Superior temporal gyrus (tissue), 1 donor: ENCODE measurements around the gene HSPA1L.
"Not testable (repeated sequence)": the region's sequence is repeated elsewhere in the genome, so short reads cannot be mapped to it uniquely, and the experiment has no call there.

Experiments used
- DNase-seq: peaks from one replicate; pipeline ENCODE4 v3.0.0-alpha.2; 2016; ENCODE audit errors: extremely low spot score

Gene HSPA1L

DNA sequence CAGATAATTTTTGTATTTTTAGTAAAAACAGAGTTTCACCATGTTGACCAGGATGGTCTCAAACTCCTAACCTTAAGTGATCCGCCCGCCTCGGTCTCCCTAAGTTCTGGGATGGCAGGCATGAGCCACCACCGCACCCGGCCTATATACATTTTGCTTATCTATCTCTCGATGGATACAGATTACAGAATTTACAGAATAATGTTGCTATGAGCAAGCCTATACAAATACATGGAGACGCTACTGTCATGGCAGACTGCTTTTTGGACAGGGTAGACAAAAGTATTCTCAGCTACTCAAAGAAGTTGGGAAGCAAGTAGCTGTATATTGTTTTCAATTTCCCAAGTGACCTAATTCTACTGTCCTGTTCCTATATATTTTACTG lies 1.6 kb downstream of the HSPA1L start:
- DNase-seq = no peak

DNA sequence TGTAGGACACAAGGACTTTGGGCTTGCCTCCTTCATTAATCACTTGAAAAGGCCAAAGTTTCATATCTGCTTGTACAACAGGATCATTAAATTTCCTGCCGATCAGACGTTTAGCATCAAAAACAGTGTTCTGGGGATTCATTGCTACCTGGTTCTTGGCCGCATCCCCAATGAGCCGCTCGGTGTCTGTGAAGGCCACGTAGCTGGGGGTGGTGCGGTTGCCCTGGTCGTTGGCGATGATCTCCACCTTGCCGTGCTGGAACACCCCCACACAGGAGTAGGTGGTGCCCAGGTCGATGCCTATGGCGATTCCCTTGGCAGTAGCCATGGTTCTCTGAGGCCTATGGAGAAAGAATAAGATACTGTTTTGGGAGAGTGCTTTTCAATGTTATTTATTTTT lies 3.4 kb downstream of the HSPA1L start:
- no peak for DNase-seq

DNA sequence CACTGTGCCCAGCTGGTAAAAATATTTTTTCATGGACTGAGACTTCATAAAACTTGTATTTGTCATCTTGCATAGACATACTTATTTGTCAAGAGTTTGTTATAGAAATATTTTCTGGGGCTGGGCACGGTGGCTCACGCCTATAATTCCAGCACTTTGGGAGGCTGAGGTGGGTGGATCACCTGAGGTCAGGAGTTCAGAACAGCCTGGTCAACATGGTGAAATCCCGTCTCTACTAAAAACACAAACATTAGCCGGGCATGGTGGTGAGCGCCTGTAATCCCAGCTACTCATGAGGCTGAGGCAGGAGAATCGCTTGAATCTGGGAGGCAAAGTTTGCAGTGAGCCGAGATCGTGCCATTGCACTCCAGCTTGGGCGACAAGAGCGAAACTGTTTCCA lies 6.5 kb downstream of the HSPA1L start:
- not testable (repeated sequence) for DNase-seq

DNA sequence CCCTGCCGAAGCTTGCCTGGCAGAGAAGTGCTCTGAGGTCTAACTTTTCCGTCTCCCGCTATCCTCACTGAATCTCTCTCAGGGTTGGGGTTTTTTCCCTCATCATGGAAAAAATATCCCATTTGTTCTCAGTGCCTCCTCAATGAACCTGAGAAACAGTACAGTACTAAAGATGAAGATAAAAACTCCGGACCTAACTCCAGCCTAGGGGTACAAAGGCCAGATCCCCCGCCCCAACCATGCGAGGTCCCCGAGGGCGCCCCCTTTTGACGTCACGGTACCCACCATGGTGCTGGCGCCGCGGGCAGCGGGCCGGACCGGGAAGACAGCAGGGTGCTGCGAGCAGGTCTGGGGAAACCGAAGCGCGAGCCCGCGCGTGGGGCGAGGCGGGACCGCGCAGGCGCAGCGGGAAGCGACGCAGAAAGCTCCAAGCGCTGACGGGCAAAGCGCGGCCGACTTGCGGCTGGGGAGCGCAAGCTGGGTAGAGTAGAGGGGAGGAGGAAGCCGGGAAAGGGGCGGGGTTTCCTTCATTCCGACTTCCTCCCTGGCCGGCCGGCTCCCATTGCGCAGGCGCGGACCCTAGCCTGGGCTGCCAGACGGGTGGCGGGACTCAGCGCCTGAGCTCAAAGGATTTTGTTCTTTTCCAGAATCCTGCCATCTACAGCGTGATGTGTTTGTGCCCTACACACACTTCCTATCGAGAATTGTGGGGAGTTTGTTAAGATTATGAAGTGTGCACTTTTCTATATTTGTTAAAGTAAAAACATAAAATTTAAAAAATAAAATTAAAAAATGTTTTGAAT lies 8.4 kb downstream of the HSPA1L start, which contains the start of gene LSM2:
Gene LSM2, minus strand, starts transcription at position 497 of the 803 bp plus-strand sequence. Its CDS starts 209 bp downstream, at position 288.
- peak; percentile 98 for DNase-seq

DNA sequence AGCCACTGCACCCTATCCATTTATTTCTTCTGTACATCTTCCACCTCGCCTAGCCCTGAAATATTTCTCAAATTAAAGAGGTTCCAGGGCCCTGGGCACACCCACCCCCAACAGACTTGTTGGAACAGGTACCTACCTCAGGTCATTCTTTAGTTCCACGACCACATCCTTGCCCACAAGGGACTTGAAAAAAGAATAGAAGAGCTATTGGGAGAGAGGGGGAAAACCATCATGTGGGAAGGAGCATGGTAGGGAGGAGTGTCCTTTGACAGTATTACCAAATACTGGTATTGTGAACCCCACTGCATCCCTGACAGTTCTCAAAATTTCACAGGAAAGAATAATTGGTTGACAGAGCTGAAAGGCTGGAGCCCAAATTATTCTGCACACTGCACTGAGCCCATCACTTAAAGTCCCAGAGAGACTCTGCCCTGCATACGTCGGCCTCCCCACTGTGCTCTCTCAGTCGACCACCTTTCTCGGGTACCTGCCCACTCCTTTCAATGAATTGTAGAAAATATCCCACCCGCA lies 9.1 kb downstream of the HSPA1L start:
- no peak for DNase-seq

DNA sequence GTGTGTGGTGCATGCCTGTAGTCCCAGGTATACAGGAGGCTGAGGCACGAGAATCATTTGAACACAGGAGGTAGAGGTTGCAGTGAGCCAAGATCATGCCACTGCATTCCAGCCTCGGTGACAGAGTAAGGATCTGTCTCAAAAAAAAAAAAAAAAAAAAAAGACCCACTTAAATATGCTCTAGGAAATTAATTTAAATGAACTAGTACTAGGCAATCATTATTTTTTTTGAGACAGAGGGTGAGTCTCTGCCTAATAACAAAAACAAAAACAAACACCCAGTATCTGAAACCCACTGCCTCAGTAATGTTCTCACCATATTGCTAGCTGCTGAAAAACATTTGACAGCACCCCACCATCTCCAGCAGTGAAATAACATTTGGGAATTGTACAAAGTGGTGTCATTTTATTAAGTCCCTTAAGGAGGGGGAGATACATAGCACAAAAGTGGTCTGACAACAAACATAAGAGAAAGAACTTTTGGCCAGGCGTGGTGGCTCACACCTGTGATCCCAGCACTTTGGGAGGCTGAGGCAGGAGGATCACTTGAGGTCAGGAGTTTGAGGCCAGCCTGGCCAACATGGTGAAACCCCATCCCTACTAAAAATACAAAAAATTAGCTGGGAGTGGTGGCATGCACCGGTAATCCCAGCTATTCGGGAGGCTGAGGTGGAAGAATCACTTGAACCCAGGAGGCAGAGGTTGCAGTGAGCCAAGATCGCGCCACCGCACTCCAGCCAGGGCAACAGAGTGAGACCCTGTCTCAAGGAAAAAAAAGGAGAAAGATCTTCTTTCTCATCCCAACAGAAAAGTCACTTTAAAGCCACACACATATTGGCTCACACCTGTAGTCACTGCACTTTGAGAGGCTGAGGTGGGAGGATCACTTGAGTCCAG lies 13.8 kb downstream of the HSPA1L start:
- DNase-seq = not testable (repeated sequence)

DNA sequence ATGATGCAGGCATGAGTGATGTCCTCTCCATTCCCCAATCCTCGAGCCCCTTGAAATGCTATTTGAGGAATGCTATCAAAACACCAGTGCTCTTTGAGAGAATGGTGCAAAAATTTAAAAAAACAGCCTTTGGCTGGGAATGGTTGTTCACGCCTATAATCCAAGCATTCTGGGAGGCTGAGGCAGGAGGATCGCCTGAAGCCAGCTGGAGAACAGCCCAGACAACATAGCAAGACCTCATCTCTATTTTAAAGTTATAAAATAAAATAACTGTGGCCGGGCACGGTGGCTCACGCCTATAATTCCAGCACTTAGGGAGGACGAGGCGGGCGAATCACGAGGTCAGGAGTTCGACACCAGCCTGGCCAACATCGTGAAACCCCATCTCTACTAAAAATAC lies 15.3 kb downstream of the HSPA1L start:
- no peak for DNase-seq

DNA sequence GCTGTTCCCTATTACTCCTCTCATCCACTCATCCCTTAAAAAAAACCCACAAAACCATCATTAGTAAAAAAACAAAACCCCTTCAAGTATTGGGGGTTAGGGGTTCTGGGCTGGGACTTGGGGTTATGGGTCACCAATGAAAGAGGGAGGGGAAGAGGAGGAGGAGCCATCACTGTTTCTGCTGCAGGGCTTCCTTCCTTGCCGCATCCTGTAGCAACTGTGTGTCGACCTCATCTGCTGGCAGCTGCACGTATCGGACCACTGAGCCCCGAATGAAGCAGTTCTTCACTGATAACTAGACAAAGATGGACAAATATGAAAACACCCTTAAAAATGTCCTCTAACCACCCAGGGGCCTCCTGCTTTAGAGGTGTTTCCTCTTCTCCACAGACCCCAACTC lies 17.5 kb downstream of the HSPA1L start:
- DNase-seq = no peak

DNA sequence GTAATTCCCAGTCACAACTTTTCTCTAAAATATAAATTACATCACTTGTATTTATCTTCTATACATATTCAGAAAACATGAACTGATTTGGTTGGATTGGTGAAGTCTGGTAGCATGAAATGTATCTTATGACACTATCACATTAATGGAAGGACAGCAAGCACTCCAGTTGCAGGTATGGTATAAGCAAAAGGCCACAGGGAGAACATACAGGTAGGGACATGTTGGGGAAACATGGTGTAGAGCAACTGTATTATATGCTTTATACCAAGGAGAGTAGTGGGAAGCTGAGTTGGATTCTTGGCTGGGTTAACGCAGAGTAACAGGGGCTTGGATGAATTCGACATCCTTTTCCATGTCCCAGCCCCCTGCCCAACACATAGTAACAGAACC lies 18.1 kb downstream of the HSPA1L start:
- no peak for DNase-seq

DNA sequence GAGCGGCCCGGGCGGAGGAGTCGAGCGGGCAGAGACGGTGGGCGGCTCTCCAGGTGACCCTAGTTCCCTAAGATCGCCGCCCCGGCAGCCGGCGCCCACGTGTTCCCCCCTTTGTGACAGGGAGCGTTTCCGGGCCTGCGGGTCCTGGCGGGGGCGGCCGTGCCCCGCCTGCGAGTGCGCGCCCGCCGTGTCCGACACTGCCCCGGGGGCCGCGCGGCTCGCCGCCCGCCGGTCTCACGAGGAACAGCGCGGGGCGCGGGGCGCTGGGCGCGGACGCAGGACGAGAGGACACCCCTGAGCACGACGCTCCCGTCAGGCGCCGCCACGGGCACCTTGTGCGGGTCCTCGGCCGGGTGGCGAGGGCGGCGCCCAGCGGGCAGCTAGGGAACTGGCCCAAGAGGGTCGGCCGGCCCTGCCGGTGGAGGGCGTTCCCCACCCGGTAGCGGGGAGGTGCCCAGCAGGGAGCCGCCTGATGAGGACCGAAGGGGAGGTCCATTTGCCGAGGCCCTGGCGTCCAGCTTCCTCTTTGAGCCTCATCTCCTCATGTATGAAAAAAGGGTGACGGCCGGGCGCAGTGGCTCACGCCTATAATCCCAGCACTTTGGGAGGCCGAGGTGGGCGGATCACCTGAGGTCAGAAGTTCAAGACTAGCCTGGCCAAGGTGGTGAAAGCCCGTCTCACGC lies 19.3 kb downstream of the HSPA1L start, which contains the start of gene VARS1:
Gene VARS1, minus strand, starts transcription at position 137 of the 683 bp plus-strand sequence. CDS start 535 bp downstream, outside the sequence.
- DNase-seq = peak; percentile 83

DNA sequence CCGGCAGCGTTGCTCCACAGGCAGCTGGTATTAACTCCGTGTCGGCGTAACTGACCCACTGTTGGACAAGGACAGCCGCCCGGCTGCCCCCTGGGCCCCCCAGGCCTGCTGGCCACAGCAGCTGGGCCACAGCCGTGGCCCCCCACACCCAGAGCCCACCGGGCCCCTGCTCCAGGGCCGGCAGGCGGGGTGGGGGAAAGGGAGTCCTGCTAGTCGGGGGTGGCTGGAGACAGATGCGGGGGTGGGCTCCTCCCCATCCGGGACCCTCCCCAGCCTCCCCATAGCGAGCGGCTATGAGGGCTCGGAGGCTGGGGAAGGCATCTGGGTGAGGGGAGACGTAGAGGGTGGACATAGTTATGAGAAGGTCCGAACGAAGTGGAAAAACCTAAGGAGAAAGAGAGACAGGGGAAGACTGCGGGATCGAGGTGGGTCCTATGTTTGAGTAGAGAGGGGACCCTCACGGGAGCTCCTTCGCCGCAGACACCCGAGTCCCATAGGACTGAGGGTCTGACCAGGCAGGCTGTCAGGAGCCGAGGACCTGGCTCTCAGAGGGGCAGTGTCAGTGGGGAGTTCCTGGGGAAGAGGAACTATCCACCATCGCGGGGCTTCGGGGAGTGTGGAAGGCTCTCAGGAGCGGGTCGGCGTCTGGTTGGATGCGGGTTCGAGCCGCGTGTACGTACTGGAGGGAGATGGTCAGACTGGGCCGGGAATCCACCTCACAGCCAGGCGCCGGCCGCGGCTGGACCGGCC lies 20.0 kb downstream of the HSPA1L start:
- peak; percentile 37 for DNase-seq

DNA sequence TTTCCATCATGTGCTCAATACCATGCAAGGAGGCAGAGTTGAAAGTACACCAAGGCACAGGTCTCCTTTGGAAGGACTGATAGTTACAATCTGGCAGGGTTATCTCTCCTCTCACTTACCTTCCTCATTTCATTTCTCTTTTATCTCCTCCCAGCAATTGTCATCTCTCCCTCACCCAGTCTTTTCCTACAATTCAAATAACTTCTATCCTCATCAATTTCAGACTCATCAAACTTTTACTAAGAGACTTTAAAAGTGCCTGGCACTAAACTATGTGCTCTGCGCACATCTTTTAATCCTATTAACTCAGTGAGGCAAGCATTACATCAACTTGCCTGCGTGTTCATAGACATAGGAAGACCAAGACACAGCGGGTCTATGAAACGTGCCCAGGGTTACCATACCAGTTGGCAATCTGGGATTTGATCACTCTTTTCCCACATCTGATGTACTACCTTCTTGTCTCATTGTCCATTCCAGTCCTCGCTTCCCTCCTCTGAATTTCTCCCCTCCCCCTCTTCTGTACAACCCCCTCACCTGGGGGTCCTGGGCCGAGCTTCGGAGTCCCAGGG lies 20.7 kb downstream of the HSPA1L start:
- peak; percentile 47 for DNase-seq

DNA sequence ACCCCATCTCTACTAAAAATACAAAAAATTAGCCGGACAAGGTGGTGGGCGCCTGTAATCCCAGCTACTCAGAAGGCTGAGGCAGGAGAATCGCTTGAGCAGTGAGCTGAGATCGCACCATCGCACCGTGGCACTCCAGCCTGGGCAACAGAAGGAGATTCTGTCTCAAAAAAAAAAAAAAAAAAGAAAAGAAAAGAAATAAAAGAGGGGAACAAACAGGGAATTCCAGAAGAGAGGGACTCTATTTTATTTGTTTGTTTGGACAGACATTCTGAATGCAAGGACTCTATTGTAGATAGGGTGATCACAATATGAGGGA lies 21.2 kb downstream of the HSPA1L start:
- DNase-seq = peak; percentile 23

DNA sequence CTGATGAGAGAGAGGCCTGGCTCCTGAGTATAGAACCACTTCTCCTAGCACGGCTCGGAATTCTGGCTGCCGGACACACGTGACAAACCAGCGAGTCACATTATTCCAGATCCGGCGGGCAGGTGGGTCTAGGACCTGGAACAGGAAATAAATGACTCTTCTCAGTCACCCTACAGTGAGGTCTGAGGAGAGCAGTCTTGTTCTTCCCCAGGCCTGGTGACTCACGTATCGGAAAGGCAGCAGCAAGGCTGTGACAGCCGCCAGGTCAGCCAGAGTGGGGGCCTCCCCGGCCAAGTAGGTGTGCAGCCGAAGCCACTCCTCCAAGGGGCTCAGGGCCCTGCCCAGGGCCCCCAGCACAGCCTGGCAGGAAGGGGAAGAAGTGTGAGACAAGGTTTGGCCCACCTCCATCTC lies 22.3 kb downstream of the HSPA1L start:
- DNase-seq = no peak

DNA sequence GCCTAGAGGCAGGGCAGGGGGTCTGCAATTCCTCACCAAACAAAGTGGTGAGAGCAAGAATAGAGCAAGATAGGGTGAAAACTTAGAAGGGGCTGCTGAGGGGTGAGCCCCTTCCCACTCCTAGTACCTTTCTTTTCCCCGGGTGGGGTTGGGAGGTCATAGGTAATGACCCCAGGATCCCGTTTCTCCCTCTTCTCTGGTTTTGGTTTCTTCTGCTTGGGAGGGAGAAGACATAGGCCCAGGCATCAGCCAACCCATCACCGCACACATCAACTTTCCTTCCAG lies 23.1 kb downstream of the HSPA1L start:
- DNase-seq = no peak

DNA sequence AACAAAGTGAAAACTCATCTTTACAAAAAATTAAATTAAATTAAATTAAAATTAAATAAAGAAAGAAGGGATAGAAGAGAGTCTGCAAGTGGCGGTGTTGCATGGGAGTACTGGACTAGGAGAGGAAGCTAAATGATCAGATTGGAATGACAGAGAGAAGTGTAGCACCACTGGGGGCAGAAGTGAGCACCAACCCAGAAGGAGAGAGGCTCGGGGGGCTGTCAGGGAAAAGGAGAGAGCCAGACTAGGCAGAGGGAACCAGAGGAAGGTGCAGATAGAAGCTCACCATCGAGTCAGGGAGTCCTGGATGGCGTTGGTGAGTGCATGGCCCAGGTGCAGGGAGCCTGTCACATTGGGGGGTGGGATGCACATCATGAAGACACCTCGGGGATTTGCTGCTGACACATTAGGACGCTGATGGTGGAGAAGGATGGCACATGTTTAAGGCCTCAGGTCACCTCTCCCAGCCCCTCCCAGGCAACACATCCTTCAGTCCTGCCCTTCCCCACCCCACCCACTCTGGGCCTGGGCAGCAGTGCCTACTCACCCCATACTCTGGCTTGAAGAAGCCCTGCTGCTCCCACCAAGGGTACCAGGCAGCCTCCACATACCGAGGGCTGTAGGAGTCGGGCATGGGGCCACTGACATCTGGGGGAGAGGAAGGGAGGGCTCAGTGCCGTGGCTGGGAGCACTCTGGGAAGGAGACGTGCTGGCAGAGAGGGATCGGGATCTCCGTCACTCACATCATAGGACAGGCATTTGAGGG lies 23.6 kb downstream of the HSPA1L start:
- peak; percentile 55 for DNase-seq

DNA sequence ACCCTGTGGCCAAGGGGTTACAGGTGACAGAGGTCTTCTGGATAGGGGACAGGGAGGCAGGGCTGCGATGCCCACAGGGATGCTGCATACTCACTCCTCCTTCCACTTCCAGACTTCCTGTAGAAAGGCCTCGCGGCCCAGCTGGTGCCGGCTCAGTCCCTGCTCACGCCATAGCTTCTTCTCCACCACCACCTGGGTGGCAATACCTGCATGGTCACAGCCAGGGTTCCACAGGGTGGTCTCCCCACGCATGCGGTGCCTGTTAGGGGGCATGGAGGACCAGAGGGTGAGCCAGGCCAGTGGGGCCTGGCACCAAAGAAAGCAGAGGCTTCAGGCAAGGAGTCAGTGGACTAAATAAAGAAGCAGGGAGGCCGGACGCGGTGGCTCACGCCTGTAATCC lies 29.6 kb downstream of the HSPA1L start:
- DNase-seq = no peak

DNA sequence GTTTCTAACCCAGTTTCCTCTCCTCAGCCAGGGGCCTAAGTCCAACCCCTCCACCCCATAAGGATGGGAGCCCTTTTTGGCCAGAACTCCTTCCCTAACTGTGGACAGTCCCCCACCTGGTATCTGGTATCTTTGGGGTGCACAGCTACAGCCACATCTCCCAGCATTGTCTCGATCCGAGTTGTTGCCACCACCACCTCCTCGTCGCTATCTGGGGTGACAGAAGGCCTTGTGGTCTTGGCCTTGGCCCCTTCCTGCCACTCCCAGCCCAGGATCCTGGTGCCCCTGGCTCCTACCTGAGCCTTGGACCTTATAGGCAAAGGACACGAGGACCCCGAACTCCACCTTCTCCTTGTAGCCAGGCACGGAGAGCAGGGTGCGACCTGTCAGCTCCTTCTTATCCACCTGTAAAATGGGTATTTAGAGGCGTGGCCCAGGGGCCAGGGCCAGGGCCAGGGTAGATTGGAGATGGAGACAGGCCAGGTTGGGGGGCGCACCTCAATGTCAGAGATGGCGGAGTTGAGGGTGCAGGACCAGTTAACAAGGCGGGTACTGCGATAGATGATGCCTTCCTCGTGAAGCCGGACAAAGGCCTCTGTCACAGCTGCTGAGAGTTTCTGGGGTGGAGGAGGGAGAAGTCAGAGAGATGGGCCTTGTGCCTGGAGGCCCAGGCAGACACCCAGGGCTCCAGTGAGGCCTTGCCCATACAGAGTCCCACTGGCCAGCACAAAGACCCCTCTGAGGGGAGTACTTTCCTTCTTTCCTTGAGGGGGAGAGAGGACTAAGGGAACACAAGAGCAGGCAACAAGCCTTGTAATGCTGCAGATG lies 30.8 kb downstream of the HSPA1L start:
- no peak for DNase-seq

DNA sequence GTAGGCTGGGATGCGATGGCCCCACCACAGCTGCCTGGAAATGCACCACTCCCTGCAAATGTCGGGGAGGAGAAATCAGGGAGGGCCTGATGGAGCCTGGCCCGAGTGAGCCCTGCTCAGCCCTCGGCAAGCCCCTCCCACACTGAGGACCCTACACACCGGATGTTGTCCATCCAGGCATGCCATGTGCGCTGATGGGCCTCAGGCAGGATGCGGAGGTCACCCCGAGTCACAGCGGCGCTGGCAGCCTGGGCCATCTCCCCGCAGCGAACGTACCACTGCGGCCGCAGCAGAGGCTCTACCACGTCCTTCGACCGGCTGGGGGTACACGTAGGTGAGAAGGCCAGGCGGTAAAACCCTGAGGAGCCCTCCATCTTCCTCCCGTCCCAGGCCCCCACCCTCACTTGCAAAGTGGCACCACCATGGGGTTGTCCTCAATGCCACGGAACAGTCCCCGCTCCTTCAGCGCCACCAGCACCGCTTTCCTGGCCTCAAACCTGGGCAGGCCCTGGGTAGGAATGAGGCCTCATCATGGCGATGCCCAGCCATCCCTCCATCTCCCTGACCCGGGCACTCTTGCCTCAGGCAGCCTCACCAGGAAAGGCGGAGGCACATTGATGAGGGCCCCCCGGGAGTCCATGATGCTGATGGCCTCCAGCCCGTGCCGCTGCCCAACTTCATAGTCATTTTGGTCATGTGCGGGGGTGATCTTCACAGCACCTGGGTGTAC lies 32.8 kb downstream of the HSPA1L start:
- DNase-seq = no peak
